Activated naive CD4-positive, alpha-beta T cell treated with anti-CD3 and anti-CD28 coated beads, Interleukin-2, amount 50 U/mL, for 72 hours (primary cell): ENCODE data around the gene AMY2A. TPM values are rescaled to one million over a fixed set of nuclear protein-coding genes. Genes with fewer than 3 reads are reported as not detected.

Source experiments
- total RNA-seq, 2 donors: library from RNA; stranded (reverse); gene quantifications; one replicate each; pipeline ENCODE4 v1.2.3, GENCODE V29; 2022

The AMY2A gene
- total RNA-seq, 2 donors from 2014 or later, result not detected

Other genes starting within 250 kb of the AMY2A start
- 10 to 100 TPM; 22.6 to 26.7 TPM for gene RNPC3, start 91.7 kb upstream of the AMY2A start, total RNA-seq
- gene AMY2B, start 45.8 kb upstream of the AMY2A start, total RNA-seq, result 1 to 10 TPM; 7.3 to 9.2 TPM
- gene AMY1A, start 38.3 kb downstream of the AMY2A start, total RNA-seq, result not detected
- not detected for gene AMY1B, start 78.8 kb downstream of the AMY2A start, total RNA-seq
- not detected for gene AMY1C, start 132.5 kb downstream of the AMY2A start, total RNA-seq